ENCODE data around the gene PLCB4.

The PLCB4 gene

DNA sequence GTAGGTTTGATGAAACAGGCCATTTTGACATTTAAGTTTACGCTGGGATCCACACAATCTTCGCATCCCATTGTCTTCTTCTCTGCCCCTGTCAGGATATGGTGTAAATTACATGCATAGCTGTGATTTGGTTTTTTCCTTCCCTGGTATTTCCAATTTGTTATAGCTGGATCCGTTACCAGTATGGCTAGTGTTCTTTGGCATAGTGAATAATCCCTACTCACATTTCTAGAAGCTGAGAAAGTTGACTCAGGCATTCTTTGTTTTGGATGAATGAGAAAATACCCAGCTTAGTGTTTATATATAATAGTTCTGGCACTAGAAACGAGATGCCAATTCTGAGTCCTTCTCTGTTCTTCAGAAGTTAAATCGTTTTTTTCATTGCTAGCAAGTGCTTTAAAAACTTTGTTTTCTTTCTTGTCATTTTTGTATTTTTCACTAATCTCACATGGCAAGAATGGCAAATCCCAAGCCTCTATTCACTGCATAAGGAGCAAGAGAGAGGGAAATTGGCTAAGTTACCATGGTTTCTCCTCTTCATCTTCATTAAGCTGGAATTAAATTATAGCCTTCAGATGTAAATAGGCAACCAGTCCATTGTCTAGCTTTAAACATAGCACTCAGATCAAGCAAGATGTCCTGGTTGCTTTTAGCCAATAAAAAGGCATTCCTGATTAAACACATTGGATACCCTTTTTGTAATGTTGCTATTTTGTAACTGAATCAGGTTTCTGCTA lies 353.6 kb downstream of the PLCB4 start:
- in situ Hi-C loops (cut with MboI; ENCODE audit: low pct_unique_long_range_greater_than_20kb, low sequenced_read_pairs, unreplicated experiment), result loop anchor here (25.0 kb wide), 2 partner anchors 490 to 665 kb away; no protein-coding TSS in a partner anchor
- no peak for TF ChIP-seq CTCF (IDR thresholded peaks at IDR 0.05; ENCODE audit: extremely low read depth, insufficient read depth, missing control alignments)
- DNase-seq (ENCODE audit: low spot score), result no peak

GRCh38 chr20:9424551-9424950 lies 355.7 kb downstream of the PLCB4 start:
- no peak for TF ChIP-seq CTCF (IDR thresholded peaks at IDR 0.05; ENCODE audit: extremely low read depth, insufficient read depth, missing control alignments)
- no peak for DNase-seq (ENCODE audit: low spot score)
- in situ Hi-C loops (cut with MboI; ENCODE audit: low pct_unique_long_range_greater_than_20kb, low sequenced_read_pairs, unreplicated experiment), result loop anchor here (25.0 kb wide), 2 partner anchors 488 to 663 kb away; no protein-coding TSS in a partner anchor

DNA sequence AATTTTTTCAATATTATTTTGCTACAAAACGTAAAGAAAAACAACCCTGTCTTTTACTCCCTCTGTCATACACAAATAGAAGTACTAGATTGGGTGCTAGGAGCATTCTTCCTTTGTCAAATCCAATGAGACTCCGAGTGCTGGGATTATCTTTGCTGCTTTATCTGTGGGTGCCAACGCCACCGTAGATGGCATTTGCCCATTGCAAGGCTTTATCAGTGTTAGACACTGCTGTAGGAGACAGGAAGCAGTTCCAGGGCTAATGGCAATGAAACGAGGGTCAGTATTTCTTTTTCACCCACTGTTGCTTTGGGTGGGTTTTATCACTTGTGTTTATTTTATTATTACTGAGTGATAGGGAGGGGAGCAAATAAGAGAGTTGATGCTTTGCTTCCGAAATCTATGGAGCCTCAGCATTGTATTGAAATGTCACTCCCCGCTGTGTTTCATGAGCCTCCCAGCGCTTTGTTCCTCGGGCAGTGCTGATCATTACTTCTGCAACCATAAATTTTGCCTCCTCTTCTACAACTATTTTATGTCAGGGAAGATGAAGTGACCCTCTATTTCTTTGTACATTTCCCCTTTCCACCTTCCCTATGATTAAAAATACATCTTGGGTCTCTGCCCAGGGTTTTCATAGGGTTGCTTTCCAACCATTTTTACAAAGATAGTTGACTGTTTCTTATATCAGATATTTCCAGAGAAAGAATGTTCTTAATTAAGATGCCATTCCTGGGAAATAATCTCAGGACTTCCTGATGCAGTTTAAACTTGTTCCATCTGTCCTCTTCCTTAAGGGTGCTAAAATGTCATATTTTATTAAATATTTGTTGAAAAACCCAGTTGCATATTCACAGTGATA lies 358.8 kb downstream of the PLCB4 start:
- no peak for TF ChIP-seq CTCF (IDR thresholded peaks at IDR 0.05; ENCODE audit: extremely low read depth, insufficient read depth, missing control alignments)
- in situ Hi-C loops (cut with MboI; ENCODE audit: low pct_unique_long_range_greater_than_20kb, low sequenced_read_pairs, unreplicated experiment), result no loop called here
- DNase-seq (ENCODE audit: low spot score), result no peak

DNA sequence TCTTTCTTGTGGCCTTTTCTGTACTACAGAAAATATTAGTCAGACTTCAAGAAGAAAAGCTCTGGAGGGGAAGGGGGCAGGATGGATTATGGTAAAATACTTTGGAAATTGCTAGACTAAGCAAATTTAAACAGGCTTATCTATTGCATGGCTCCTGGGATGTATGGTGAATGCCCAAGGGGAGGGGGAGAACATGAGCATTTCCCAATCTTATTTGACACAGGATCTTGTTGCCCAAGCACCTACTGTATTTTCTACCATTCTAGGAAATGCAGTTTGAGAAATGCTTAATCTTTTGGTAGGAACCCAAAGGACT lies 359.4 kb downstream of the PLCB4 start:
- in situ Hi-C loops (cut with MboI; ENCODE audit: low pct_unique_long_range_greater_than_20kb, low sequenced_read_pairs, unreplicated experiment), result no loop called here
- no peak for DNase-seq (ENCODE audit: low spot score)

GRCh38 chr20:9439806-9440205 lies 370.9 kb downstream of the PLCB4 start:
- in situ Hi-C loops (cut with MboI; ENCODE audit: low pct_unique_long_range_greater_than_20kb, low sequenced_read_pairs, unreplicated experiment), result no loop called here

More for the DNA sequence above, 359.4 kb downstream of the PLCB4 start:
- TF ChIP-seq CTCF (IDR thresholded peaks at IDR 0.05; ENCODE audit: extremely low read depth, insufficient read depth, missing control alignments), result no peak

GRCh38 chr20:9440892-9441291 lies 372.0 kb downstream of the PLCB4 start:
- in situ Hi-C loops (cut with MboI; ENCODE audit: low pct_unique_long_range_greater_than_20kb, low sequenced_read_pairs, unreplicated experiment), result no loop called here
- TF ChIP-seq CTCF (IDR thresholded peaks at IDR 0.05; ENCODE audit: extremely low read depth, insufficient read depth, missing control alignments), result no peak
- DNase-seq (ENCODE audit: low spot score), result no peak

More at GRCh38 chr20:9439806-9440205, 370.9 kb downstream of the PLCB4 start:
- no peak for DNase-seq (ENCODE audit: low spot score)
- no peak for TF ChIP-seq CTCF (IDR thresholded peaks at IDR 0.05; ENCODE audit: extremely low read depth, insufficient read depth, missing control alignments)

All from GM13977 (cell line).